ENCODE data around the gene BTNL2.

DNA sequence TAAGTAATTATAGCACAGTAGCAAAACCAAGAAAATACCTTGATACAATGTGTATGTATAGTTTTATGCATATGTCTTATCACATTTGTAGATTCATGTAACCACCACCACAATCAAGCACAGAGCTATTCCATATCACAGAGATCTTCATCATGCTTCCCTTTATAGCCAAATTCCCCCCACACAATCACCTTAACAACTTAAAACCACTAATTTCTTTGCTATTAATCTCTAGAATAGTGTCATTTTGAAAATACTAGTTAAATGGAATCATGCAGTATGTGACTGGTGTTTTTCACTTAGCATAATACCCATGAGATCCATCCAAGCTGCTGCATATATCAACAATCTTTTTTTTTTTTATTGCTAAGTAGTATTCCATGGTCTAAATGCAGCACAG is 41.0 kb upstream of the BTNL2 start:
- TF ChIP-seq, protein P1, sequence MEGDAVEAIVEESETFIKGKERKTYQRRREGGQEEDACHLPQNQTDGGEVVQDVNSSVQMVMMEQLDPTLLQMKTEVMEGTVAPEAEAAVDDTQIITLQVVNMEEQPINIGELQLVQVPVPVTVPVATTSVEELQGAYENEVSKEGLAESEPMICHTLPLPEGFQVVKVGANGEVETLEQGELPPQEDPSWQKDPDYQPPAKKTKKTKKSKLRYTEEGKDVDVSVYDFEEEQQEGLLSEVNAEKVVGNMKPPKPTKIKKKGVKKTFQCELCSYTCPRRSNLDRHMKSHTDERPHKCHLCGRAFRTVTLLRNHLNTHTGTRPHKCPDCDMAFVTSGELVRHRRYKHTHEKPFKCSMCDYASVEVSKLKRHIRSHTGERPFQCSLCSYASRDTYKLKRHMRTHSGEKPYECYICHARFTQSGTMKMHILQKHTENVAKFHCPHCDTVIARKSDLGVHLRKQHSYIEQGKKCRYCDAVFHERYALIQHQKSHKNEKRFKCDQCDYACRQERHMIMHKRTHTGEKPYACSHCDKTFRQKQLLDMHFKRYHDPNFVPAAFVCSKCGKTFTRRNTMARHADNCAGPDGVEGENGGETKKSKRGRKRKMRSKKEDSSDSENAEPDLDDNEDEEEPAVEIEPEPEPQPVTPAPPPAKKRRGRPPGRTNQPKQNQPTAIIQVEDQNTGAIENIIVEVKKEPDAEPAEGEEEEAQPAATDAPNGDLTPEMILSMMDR (IDR thresholded peaks at IDR 0.05; ENCODE audit: low read depth, low read length), result no peak
- no peak for TF ChIP-seq POLR2A (IDR thresholded peaks at IDR 0.05; ENCODE audit: extremely low read depth, insufficient read length)
